Testis (tissue), 3 donors: ENCODE measurements around the gene PI4KA. TPM values are rescaled to one million over a fixed set of nuclear protein-coding genes. Genes with fewer than 3 reads are reported as not detected.
A peak's percentile ranks its signal among the peaks of the same experiment; 100 is the strongest.

Experiments used
- DNase-seq: peaks from one replicate; pipeline ENCODE4 v3.0.0-alpha.2; 2019
- H3K27ac ChIP-seq, 2 donors: fragments of 200-600 bp; sonication (generic); one replicate each; pipeline ENCODE4 v1.5.1; 2019
- H3K27me3 ChIP-seq: fragments of 200-600 bp; sonication (generic); one replicate; pipeline ENCODE4 v1.5.1; 2019
- H3K36me3 ChIP-seq: fragments of 200-600 bp; sonication (generic); one replicate; pipeline ENCODE4 v1.5.1; 2017; ENCODE audit warnings: low read depth; ENCODE audit errors: missing control alignments
- H3K4me1 ChIP-seq: fragments of 200-600 bp; sonication (generic); one replicate; pipeline ENCODE4 v1.5.1; 2019
- H3K4me3 ChIP-seq, 2 donors: fragments of 200-600 bp; sonication (generic); one replicate each; pipeline ENCODE4 v1.5.1; 2017 to 2019
- H3K9me3 ChIP-seq: fragments of 200-600 bp; sonication (generic); one replicate; pipeline ENCODE4 v1.5.1; 2017
- POLR2A ChIP-seq: fragments of 450-650 bp; IDR thresholded peaks from one replicate; pipeline ENCODE4 v1.6.1; 2017; ENCODE audit warnings: antibody characterized with exemption, mild to moderate bottlenecking, moderate library complexity
- WGBS, 2 donors: methylation state at CpG; one replicate each; pipeline ENCODE4 v1.1.5; 2018; 5-methylcytosine and 5-hydroxymethylcytosine counted together
- intact Hi-C: fragments of 100-400 bp; cut with DNase I; formaldehyde crosslinking; loops from one replicate; pipeline ENCODE4 v1.15.1; 2023; ENCODE audit warnings: low total_unique reads
- polyA plus RNA-seq: library from polyadenylated mRNA; stranded (reverse); fragments of 350-450 nt; fragmentation: Illumina TruSeq; extraction: RNeasy Lipid Tissue Mini Kit (QIAGEN cat#74804); gene quantifications from one replicate; pipeline ENCODE4 v1.2.3, GENCODE V29; 2014; ENCODE audit warnings: low read depth, low replicate concordance; ENCODE audit not compliant: insufficient read depth
- total RNA-seq, 2 donors: library from RNA; depleted of rRNA; stranded (reverse); fragments of >200 nt; gene quantifications; one replicate each; pipeline ENCODE4 v1.2.3, GENCODE V29; 2016
- TF ChIP-seq, protein P1 (sequence below), 3 experiments: fragments of 450-650 bp in 2 of 3; fragments of 200-600 bp in 1 of 3; sonication (generic) in 1 of 3; IDR thresholded peaks; one replicate each; pipeline ENCODE4 v1.5.1; 2016 to 2019; ENCODE audit warnings: antibody characterized with exemption in 3 of 3, mild to moderate bottlenecking in 2 of 3, moderate library complexity in 1 of 3

The PI4KA gene
- total and polyA plus RNA-seq, 3 donors from 2014 or later: 124 to 196 (median 140) TPM

DNA sequence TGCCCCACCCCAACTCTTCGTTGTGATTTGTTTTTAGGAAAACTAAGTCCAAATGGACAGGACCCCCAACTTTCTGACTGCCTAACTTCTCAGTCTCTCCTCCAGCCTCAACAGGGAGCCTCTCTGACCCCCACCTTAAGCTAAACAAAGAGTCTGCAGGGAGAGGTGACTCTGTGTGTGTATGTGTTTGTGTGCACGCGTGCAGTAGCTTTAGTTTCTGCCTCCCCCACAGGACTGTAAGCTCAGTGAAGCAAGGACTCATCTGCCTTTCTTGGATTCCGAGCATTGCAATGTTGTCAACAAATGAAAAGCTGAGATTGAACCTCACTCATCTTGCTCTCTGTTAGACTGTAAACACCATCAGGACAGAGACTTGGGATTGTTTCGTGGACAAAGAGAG lies 8.1 kb upstream of the PI4KA start:
- WGBS, 2 donors: 82 to 86% methylated on average over 5 of the region's 5 CpGs
- DNase-seq: no peak
- peak overlapping the region; percentile 68 to 72 for H3K27ac ChIP-seq
- H3K9me3 ChIP-seq: no peaks in the 10 kb centered on the region
- H3K4me3 ChIP-seq: no peak overlapping the region
- intact Hi-C loops: no loop called here
- H3K27me3 ChIP-seq: no peaks in the 10 kb centered on the region
- peaks cover 21% of the 10 kb centered on the region for H3K4me1 ChIP-seq
- H3K36me3 ChIP-seq: no peaks in the 10 kb centered on the region
- no peak for TF ChIP-seq POLR2A
- TF ChIP-seq, protein P1, sequence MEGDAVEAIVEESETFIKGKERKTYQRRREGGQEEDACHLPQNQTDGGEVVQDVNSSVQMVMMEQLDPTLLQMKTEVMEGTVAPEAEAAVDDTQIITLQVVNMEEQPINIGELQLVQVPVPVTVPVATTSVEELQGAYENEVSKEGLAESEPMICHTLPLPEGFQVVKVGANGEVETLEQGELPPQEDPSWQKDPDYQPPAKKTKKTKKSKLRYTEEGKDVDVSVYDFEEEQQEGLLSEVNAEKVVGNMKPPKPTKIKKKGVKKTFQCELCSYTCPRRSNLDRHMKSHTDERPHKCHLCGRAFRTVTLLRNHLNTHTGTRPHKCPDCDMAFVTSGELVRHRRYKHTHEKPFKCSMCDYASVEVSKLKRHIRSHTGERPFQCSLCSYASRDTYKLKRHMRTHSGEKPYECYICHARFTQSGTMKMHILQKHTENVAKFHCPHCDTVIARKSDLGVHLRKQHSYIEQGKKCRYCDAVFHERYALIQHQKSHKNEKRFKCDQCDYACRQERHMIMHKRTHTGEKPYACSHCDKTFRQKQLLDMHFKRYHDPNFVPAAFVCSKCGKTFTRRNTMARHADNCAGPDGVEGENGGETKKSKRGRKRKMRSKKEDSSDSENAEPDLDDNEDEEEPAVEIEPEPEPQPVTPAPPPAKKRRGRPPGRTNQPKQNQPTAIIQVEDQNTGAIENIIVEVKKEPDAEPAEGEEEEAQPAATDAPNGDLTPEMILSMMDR (IDR thresholded peaks at IDR 0.05): no peak

DNA sequence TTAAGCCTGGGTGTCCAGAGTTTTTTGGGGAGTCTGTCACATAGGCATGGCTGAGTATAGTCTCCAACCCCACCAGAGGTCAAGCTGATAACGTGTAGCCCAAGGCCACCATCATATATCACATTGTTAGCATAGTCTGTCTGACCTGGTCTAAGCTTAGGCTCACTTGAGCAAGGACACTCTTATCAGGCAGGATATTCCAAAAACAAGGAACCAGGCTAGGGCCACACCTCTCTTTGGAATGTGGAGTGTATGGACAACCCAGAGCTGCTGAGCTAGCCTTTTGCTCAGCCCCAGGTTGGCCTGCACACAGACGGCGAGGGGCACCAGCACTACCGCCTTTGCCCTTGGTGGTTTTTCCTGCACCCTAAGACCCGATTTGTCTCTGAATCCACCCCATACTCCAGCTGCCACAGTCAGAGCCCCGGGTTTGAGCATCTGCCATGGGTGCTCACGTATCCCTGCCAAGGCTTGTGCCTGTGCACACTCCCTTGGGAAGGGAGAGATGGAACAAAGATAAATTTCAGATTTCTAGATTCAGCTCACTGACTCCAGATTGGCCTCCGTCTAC lies 7.3 kb upstream of the PI4KA start:
- Histone ChIP-seq H3K9me3 (no peaks in the 10 kb centered on the region), H3K4me3 (no peak overlapping the region), H3K4me1 (peaks cover 21% of the 10 kb centered on the region), H3K36me3 (no peaks in the 10 kb centered on the region), H3K27me3 (no peaks in the 10 kb centered on the region), H3K27ac (no peak overlapping the region)
- DNase-seq: no peak
- TF ChIP-seq, protein P1 (IDR thresholded peaks at IDR 0.05): no peak
- TF ChIP-seq POLR2A: no peak
- intact Hi-C loops: no loop called here
- WGBS, 2 donors: 88 to 89% methylated on average over 8 of the region's 8 CpGs

DNA sequence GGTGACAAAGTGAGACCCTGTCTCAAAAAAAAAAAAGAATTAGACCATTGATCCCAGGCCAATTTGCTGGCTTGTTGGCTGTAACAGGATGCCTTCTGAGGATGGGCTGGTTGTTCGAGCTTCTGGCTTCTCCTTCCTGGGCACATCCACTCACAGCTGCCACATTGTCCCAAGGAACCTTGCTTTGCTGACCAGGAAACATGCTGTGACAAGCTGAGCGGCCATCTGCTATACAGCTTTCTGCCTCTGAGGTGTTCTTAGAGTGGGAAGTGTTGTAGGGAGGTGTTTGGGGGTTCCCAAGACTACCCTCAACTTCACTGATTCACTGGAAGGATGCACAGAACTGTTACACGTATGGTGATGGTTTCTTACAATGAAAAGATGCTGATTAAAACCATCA lies 6.7 kb upstream of the PI4KA start:
- no peak for TF ChIP-seq POLR2A
- TF ChIP-seq, protein P1 (IDR thresholded peaks at IDR 0.05): no peak
- H3K4me1 ChIP-seq: peaks cover 21% of the 10 kb centered on the region
- intact Hi-C loops: no loop called here

GRCh38 chr22:20864186-20864908 lies 5.7 kb upstream of the PI4KA start:
- Histone ChIP-seq H3K9me3 (no peaks in the 10 kb centered on the region), H3K36me3 (no peaks in the 10 kb centered on the region), H3K4me1 (peaks cover 29% of the 10 kb centered on the region), H3K27ac (no peak overlapping the region), H3K4me3 (no peak overlapping the region), H3K27me3 (no peaks in the 10 kb centered on the region)
- DNase-seq: no peak
- intact Hi-C loops: no loop called here
- TF ChIP-seq, protein P1 (IDR thresholded peaks at IDR 0.05): no peak
- TF ChIP-seq POLR2A: no peak
- WGBS, 2 donors: 86 to 95% methylated on average over 12 of the region's 12 CpGs

More for the DNA sequence above, 6.7 kb upstream of the PI4KA start:
- WGBS, 2 donors: 97 to 100% methylated on average over 3 of the region's 3 CpGs
- Histone ChIP-seq H3K36me3 (no peaks in the 10 kb centered on the region), H3K4me3 (no peak overlapping the region), H3K27ac (no peak overlapping the region), H3K9me3 (no peaks in the 10 kb centered on the region), H3K27me3 (no peaks in the 10 kb centered on the region)
- no peak for DNase-seq

- TF ChIP-seq, protein P1 (IDR thresholded peaks at IDR 0.05): no peak
- TF ChIP-seq POLR2A: no peak
- Histone ChIP-seq H3K4me1 (peaks cover 29% of the 10 kb centered on the region), H3K36me3 (no peaks in the 10 kb centered on the region), H3K27ac (no peak overlapping the region), H3K9me3 (no peaks in the 10 kb centered on the region), H3K4me3 (no peak overlapping the region), H3K27me3 (no peaks in the 10 kb centered on the region)
- intact Hi-C loops: no loop called here
- WGBS, 2 donors: 82 to 84% methylated on average over 4 of the region's 4 CpGs
- DNase-seq: no peak
Measured at GRCh38 chr22:20863366-20863765, 4.8 kb upstream of the PI4KA start.
